Measurements from ENCODE around the gene AKT3.

Gene AKT3

DNA sequence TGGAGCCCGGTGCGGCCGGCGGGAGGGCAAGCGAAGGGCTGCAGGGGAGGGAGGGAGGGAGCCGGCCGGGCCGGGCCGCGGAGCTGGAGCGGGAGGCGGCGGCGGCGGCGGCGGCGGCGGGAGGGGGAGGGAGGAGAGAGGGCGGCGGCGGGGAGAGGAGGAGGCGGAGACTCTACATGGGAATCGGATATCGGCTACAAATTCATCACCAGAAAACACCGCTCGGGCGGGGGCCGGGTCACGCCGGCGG, at the start of gene AKT3:
AKT3 (minus strand) TSS at position 42 of the 250 bp plus-strand sequence. CDS start 7,073 bp downstream, outside the sequence.
- TF ChIP-seq, protein P1, sequence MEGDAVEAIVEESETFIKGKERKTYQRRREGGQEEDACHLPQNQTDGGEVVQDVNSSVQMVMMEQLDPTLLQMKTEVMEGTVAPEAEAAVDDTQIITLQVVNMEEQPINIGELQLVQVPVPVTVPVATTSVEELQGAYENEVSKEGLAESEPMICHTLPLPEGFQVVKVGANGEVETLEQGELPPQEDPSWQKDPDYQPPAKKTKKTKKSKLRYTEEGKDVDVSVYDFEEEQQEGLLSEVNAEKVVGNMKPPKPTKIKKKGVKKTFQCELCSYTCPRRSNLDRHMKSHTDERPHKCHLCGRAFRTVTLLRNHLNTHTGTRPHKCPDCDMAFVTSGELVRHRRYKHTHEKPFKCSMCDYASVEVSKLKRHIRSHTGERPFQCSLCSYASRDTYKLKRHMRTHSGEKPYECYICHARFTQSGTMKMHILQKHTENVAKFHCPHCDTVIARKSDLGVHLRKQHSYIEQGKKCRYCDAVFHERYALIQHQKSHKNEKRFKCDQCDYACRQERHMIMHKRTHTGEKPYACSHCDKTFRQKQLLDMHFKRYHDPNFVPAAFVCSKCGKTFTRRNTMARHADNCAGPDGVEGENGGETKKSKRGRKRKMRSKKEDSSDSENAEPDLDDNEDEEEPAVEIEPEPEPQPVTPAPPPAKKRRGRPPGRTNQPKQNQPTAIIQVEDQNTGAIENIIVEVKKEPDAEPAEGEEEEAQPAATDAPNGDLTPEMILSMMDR (IDR thresholded peaks at IDR 0.05; ENCODE audit: control insufficient read depth, insufficient read depth, low read depth, low read length, missing control alignments): no peak
- DNase-seq (ENCODE audit: low read depth): peak; percentile 34
- H3K4me3 ChIP-seq (ENCODE audit: control insufficient read depth, low read depth, low read length): peak within 1 kb of the TSS; percentile 59

- no peak overlapping the region for H3K4me3 ChIP-seq (ENCODE audit: control insufficient read depth, low read depth, low read length)
- TF ChIP-seq, protein P1 (IDR thresholded peaks at IDR 0.05; ENCODE audit: control insufficient read depth, insufficient read depth, low read depth, low read length, missing control alignments): no peak
- DNase-seq (ENCODE audit: low read depth): no peak
These were observed 48.2 kb upstream of the AKT3 start for GRCh38 chr1:243898278-243898677.

- TF ChIP-seq, protein P1 (IDR thresholded peaks at IDR 0.05; ENCODE audit: control insufficient read depth, insufficient read depth, low read depth, low read length, missing control alignments): no peak
- DNase-seq (ENCODE audit: low read depth): no peak
- no peak overlapping the region for H3K4me3 ChIP-seq (ENCODE audit: control insufficient read depth, low read depth, low read length)
These were observed 46.3 kb upstream of the AKT3 start for GRCh38 chr1:243896313-243896712.

- TF ChIP-seq, protein P1 (IDR thresholded peaks at IDR 0.05; ENCODE audit: control insufficient read depth, insufficient read depth, low read depth, low read length, missing control alignments): no peak
- H3K4me3 ChIP-seq (ENCODE audit: control insufficient read depth, low read depth, low read length): no peak overlapping the region
- DNase-seq (ENCODE audit: low read depth): no peak
These were observed 42.4 kb upstream of the AKT3 start for GRCh38 chr1:243892456-243892855.

DNA sequence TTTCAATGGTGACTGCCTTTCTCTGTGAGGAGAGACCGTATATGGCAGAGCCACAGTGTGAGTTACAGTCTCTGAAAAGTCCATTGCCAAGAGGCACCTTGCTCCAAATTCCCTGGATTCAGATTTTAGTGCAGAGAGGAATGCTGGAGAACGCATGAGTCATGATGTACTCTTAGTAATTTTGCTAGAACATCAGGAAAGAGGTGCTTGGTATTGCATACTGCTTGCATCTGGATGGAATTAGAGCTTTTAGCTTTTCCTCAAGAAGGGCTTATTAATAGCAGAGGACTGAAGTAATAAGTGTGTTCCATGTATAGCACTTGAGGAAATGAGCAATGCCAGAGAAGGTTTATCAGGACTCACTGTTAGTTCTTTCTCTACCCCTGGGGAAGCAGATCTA, 40.5 kb upstream of the AKT3 start:
- H3K4me3 ChIP-seq (ENCODE audit: control insufficient read depth, low read depth, low read length): no peak overlapping the region
- TF ChIP-seq, protein P1 (IDR thresholded peaks at IDR 0.05; ENCODE audit: control insufficient read depth, insufficient read depth, low read depth, low read length, missing control alignments): no peak
- peak; percentile 80 for DNase-seq (ENCODE audit: low read depth)

- DNase-seq (ENCODE audit: low read depth): no peak
- TF ChIP-seq, protein P1 (IDR thresholded peaks at IDR 0.05; ENCODE audit: control insufficient read depth, insufficient read depth, low read depth, low read length, missing control alignments): no peak
- no peak overlapping the region for H3K4me3 ChIP-seq (ENCODE audit: control insufficient read depth, low read depth, low read length)
These were observed 35.8 kb upstream of the AKT3 start for GRCh38 chr1:243885806-243886205.

DNA sequence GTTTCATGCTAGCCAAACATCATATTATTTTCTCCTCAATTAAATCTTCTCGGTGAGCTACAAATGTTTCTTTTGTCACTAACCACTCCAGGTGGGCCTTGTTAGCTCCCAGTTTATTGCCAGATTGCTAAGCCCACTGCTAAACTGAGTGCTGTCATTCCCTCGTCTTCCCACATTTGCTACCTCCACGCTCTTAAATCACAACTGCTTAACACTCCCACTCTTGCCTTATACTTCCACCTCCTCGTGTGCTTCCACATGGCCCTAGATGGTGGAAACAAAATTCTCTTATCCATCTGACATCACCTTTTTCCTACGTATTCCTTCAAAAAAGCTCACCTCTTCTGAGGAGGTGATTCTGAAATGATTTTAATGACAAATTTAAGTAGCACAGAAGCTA, 34.6 kb upstream of the AKT3 start:
- no peak overlapping the region for H3K4me3 ChIP-seq (ENCODE audit: control insufficient read depth, low read depth, low read length)
- TF ChIP-seq, protein P1 (IDR thresholded peaks at IDR 0.05; ENCODE audit: control insufficient read depth, insufficient read depth, low read depth, low read length, missing control alignments): no peak
- no peak for DNase-seq (ENCODE audit: low read depth)

Data from AG09309 (cell line).